Transverse colon (tissue), 4 donors: Measurements from ENCODE around the gene RNF19B.

Experiments
- CTCF ChIP-seq, 5 experiments: fragments of 200-600 bp in 3 of 5; fragments of 450-650 bp in 2 of 5; sonication (generic) in 3 of 5; IDR thresholded peaks; 1 replicate in 2 of 5; 2 replicates in 3 of 5; pipeline ENCODE4 v1.5.1; 2016 to 2017; ENCODE audit warnings: antibody characterized with exemption in 5 of 5, inconsistent platforms in 3 of 5, mild to moderate bottlenecking in 2 of 5, moderate library complexity in 1 of 5
- EP300 ChIP-seq: sonication (generic); formaldehyde crosslinking; IDR thresholded peaks from one replicate; pipeline ENCODE4 v1.6.1; 2017; ENCODE audit warnings: antibody characterized with exemption, low read depth
- POLR2A ChIP-seq: fragments of 450-650 bp; IDR thresholded peaks from one replicate; pipeline ENCODE4 v1.6.1; 2016; ENCODE audit warnings: antibody characterized with exemption, mild to moderate bottlenecking, moderate library complexity
- POLR2AphosphoS5 ChIP-seq, 3 donors: sonication (generic); formaldehyde crosslinking; IDR thresholded peaks; one replicate each; pipeline ENCODE4 v1.6.1; 2016; ENCODE audit warnings: antibody characterized with exemption in 3 of 3

DNA sequence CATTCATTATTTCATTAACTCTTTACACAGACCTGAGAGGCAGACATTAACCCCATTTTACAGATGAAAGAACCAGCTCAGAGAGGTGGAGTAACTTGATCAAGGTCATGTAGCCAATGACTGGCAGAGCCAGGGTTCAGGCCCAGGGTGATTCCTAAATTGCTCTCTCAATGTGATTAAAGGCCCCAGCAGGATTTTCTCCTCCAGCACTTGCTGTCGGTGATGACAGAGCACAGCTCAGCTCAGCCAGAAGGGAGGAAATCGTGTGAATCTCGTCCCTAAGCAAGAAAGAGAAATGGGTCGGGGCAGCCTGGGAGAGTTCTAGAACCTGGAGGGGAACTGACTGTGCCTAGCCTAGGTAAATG, 19.5 kb upstream of the RNF19B start:
- TF ChIP-seq POLR2AphosphoS5 (IDR thresholded peaks at IDR 0.05) (no peak), CTCF (IDR thresholded peaks at IDR 0.05) (no peak), POLR2A (no peak), EP300 (no peak)
